ENCODE results near the gene NUDT16L1. TPM values are rescaled to one million over a fixed set of nuclear protein-coding genes. Genes with fewer than 3 reads are reported as not detected.

NUDT16L1 gene
- total and polyA plus RNA-seq, 9 of the 15 experiments (the other 6 are each of a cell fraction or from before 2014, with no cell fraction given): 1.4 to 37.6 (median 13.7) TPM

DNA sequence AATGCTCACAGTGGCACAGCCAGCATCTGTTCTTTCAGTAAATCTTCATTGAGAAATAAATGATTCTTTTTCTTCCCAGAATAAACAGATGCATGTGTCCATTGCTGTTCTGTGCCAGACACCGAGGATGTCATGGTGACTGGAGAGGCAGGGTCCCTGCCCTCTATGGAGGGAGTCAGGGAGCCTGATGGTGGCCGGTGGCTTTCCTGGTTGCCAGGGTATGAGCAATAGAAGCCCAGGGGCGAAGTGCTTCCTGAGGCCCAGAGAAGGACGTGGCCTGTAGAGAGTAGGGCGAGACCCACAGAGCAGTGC, 29.9 kb upstream of the NUDT16L1 start:
- Histone ChIP-seq H3K9ac (ENCODE audit: insufficient read depth in 1 of 2, low read depth in 2 of 2, low read length in 2 of 2) (peak overlapping the region in 1 of 2 experiments; percentile 77; a peak in 2 of 4 replicates), H3K27ac (ENCODE audit: extremely low read depth, low read depth, low read length) (no peak overlapping the region)
- FAIRE-seq: no peak
- no peak for TF ChIP-seq TCF3 (CRISPR knock-in tag; IDR thresholded peaks at IDR 0.05)
- no peak for TF ChIP-seq KLF1 (tag; IDR thresholded peaks at IDR 0.05)
- TF ChIP-seq XRCC3 (IDR thresholded peaks at IDR 0.05): no peak
- TF ChIP-seq HSF4 (CRISPR knock-in tag; IDR thresholded peaks at IDR 0.05; ENCODE audit: borderline replicate concordance): no peak
- TF ChIP-seq, protein P1, sequence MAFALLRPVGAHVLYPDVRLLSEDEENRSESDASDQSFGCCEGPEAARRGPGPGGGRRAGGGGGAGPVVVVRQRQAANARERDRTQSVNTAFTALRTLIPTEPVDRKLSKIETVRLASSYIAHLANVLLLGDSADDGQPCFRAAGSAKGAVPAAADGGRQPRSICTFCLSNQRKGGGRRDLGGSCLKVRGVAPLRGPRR (CRISPR knock-in tag; IDR thresholded peaks at IDR 0.05): no peak
- TF ChIP-seq, protein P2, sequence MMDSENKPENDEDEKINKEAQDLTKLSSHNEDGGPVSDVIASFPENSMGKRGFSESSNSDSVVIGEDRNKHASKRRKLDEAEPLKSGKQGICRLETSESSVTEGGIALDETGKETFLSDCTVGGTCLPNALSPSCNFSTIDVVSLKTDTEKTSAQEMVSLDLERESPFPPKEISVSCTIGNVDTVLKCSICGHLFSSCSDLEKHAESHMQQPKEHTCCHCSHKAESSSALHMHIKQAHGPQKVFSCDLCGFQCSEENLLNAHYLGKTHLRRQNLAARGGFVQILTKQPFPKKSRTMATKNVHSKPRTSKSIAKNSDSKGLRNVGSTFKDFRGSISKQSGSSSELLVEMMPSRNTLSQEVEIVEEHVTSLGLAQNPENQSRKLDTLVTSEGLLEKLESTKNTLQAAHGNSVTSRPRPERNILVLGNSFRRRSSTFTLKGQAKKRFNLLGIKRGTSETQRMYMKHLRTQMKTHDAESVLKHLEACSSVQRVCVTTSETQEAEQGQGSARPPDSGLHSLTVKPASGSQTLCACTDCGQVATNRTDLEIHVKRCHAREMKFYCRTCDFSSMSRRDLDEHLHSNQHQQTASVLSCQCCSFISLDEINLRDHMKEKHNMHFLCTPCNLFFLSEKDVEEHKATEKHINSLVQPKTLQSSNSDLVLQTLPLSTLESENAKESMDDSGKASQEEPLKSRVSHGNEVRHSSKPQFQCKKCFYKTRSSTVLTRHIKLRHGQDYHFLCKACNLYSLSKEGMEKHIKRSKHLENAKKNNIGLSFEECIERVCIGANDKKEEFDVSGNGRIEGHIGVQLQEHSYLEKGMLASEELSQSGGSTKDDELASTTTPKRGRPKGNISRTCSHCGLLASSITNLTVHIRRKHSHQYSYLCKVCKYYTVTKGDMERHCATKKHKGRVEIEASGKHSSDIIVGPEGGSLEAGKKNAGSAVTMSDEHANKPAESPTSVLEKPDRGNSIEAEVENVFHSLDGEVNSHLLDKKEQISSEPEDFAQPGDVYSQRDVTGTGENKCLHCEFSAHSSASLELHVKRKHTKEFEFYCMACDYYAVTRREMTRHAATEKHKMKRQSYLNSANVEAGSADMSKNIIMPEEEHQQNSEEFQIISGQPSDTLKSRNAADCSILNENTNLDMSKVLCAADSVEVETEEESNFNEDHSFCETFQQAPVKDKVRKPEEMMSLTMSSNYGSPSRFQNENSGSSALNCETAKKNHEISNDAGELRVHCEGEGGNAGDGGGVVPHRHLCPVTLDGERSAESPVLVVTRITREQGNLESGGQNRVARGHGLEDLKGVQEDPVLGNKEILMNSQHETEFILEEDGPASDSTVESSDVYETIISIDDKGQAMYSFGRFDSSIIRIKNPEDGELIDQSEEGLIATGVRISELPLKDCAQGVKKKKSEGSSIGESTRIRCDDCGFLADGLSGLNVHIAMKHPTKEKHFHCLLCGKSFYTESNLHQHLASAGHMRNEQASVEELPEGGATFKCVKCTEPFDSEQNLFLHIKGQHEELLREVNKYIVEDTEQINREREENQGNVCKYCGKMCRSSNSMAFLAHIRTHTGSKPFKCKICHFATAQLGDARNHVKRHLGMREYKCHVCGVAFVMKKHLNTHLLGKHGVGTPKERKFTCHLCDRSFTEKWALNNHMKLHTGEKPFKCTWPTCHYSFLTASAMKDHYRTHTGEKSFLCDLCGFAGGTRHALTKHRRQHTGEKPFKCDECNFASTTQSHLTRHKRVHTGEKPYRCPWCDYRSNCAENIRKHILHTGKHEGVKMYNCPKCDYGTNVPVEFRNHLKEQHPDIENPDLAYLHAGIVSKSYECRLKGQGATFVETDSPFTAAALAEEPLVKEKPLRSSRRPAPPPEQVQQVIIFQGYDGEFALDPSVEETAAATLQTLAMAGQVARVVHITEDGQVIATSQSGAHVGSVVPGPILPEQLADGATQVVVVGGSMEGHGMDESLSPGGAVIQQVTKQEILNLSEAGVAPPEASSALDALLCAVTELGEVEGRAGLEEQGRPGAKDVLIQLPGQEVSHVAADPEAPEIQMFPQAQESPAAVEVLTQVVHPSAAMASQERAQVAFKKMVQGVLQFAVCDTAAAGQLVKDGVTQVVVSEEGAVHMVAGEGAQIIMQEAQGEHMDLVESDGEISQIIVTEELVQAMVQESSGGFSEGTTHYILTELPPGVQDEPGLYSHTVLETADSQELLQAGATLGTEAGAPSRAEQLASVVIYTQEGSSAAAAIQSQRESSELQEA (IDR thresholded peaks at IDR 0.05; ENCODE audit: low read depth): no peak
- TF ChIP-seq ILF3 (IDR thresholded peaks at IDR 0.05; ENCODE audit: borderline replicate concordance): no peak
- TF ChIP-seq, protein P3, sequence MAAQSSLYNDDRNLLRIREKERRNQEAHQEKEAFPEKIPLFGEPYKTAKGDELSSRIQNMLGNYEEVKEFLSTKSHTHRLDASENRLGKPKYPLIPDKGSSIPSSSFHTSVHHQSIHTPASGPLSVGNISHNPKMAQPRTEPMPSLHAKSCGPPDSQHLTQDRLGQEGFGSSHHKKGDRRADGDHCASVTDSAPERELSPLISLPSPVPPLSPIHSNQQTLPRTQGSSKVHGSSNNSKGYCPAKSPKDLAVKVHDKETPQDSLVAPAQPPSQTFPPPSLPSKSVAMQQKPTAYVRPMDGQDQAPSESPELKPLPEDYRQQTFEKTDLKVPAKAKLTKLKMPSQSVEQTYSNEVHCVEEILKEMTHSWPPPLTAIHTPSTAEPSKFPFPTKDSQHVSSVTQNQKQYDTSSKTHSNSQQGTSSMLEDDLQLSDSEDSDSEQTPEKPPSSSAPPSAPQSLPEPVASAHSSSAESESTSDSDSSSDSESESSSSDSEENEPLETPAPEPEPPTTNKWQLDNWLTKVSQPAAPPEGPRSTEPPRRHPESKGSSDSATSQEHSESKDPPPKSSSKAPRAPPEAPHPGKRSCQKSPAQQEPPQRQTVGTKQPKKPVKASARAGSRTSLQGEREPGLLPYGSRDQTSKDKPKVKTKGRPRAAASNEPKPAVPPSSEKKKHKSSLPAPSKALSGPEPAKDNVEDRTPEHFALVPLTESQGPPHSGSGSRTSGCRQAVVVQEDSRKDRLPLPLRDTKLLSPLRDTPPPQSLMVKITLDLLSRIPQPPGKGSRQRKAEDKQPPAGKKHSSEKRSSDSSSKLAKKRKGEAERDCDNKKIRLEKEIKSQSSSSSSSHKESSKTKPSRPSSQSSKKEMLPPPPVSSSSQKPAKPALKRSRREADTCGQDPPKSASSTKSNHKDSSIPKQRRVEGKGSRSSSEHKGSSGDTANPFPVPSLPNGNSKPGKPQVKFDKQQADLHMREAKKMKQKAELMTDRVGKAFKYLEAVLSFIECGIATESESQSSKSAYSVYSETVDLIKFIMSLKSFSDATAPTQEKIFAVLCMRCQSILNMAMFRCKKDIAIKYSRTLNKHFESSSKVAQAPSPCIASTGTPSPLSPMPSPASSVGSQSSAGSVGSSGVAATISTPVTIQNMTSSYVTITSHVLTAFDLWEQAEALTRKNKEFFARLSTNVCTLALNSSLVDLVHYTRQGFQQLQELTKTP (IDR thresholded peaks at IDR 0.05; ENCODE audit: low read depth in 1 of 2, partially characterized antibody in 2 of 2): no peak
- no peak for TF ChIP-seq OTX1 (CRISPR knock-in tag; IDR thresholded peaks at IDR 0.05)
- TF ChIP-seq, protein P4, sequence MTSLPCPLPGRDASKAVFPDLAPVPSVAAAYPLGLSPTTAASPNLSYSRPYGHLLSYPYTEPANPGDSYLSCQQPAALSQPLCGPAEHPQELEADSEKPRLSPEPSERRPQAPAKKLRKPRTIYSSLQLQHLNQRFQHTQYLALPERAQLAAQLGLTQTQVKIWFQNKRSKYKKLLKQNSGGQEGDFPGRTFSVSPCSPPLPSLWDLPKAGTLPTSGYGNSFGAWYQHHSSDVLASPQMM (CRISPR knock-in tag; IDR thresholded peaks at IDR 0.05): no peak

More for the DNA sequence above, 29.9 kb upstream of the NUDT16L1 start:
- Histone ChIP-seq H3K27me3 (ENCODE audit: control insufficient read depth in 2 of 2, insufficient read depth in 2 of 2, low read length in 2 of 2) (no peaks in the 10 kb centered on the region), H3K4me2 (ENCODE audit: insufficient read depth, low read length) (no peak overlapping the region), H3K36me3 (ENCODE audit: control insufficient read depth, insufficient read depth, low read length) (peaks cover 56% of the 10 kb centered on the region; the same call in 2 of the 3 replicates), H3K4me1 (replicated peaks in 1 of 2; ENCODE audit: control insufficient read depth in 2 of 2, insufficient read depth in 2 of 2, low read length in 2 of 2) (peaks cover 0 to 30% of the 10 kb centered on the region in 2 experiments; a peak in 2 of 5 replicates), H3K4me3 (no peak overlapping the region), H3K79me2 (ENCODE audit: control insufficient read depth, insufficient read depth, low read length) (no peaks in the 10 kb centered on the region), H4K20me1 (replicated peaks; ENCODE audit: control insufficient read depth, insufficient read depth, low read length) (no peaks in the 10 kb centered on the region; the same call in 1 of the 2 replicates), H2AFZ (ENCODE audit: low read depth, low read length) (no peak overlapping the region), H3K9me3 (replicated peaks; ENCODE audit: control insufficient read depth, insufficient read depth, low read depth, low read length) (no peaks in the 10 kb centered on the region), H3K9me1 (ENCODE audit: control insufficient read depth, insufficient read depth, low read length) (no peaks in the 10 kb centered on the region)
- 89% methylated on average over 5 of the region's 5 CpGs for WGBS (ENCODE audit: insufficient coverage, low coverage, missing lambda C conversion rate)
- intact Hi-C loops (cut with micrococcal nuclease) (no loop called here), in situ Hi-C loops (cut with MboI) (no loop called here)
- ATAC-seq (no peak), DNase-seq (ENCODE audit: extremely low read depth in 1 of 4, low spot score in 3 of 4) (no peak)
- CTCF ChIA-PET (ENCODE audit: low intra/inter-chr PET ratio): no interaction called here
- no TSS peak for BruUV-seq (replicated peaks)
- POLR2A ChIA-PET: no interaction called here
